ENCODE results near the gene PAX9.

The PAX9 gene

GRCh38 chr14:36625436-36625835 lies 36.2 kb upstream of the PAX9 start:
- ChIA-PET CTCF (interaction anchor here (1.0 to 1.1 kb wide), 2 partner anchors 19 to 72 kb away, joined by 3 to 4 read pairs; no protein-coding TSS in a partner anchor), POLR2A (no interaction called here)
- H3K4me3 ChIP-seq (ENCODE audit: low read depth, low read length): no peak overlapping the region
- TF ChIP-seq CTCF (IDR thresholded peaks at IDR 0.05; ENCODE audit: insufficient read depth, low read length, missing control alignments): no peak
- DNase-seq (ENCODE audit: low read depth, low spot score): no peak

- POLR2A ChIA-PET: no interaction called here
- no peak for DNase-seq (ENCODE audit: low read depth, low spot score)
Observed at GRCh38 chr14:36626151-36626550, 35.5 kb upstream of the PAX9 start.

GRCh38 chr14:36627981-36628380 lies 33.7 kb upstream of the PAX9 start:
- ChIA-PET POLR2A (no interaction called here), CTCF (interaction anchor here (1.2 kb wide), 1 partner anchor 17 kb away, joined by 3 read pairs; no protein-coding TSS in a partner anchor)
- no peak overlapping the region for H3K4me3 ChIP-seq (ENCODE audit: low read depth, low read length)
- TF ChIP-seq CTCF (IDR thresholded peaks at IDR 0.05; ENCODE audit: insufficient read depth, low read length, missing control alignments): no peak
- DNase-seq (ENCODE audit: low read depth, low spot score): no peak

More at GRCh38 chr14:36626151-36626550, 35.5 kb upstream of the PAX9 start:
- no peak overlapping the region for H3K4me3 ChIP-seq (ENCODE audit: low read depth, low read length)
- CTCF ChIA-PET: interaction anchor here (1.2 kb wide), 1 partner anchor 524 kb away, joined by 4 read pairs; no protein-coding TSS in a partner anchor
- no peak for TF ChIP-seq CTCF (IDR thresholded peaks at IDR 0.05; ENCODE audit: insufficient read depth, low read length, missing control alignments)

GRCh38 chr14:36633580-36633979 lies 28.1 kb upstream of the PAX9 start:
- POLR2A ChIA-PET: no interaction called here
- CTCF ChIA-PET: no interaction called here
- no peak overlapping the region for H3K4me3 ChIP-seq (ENCODE audit: low read depth, low read length)
- TF ChIP-seq CTCF (IDR thresholded peaks at IDR 0.05; ENCODE audit: insufficient read depth, low read length, missing control alignments): no peak
- DNase-seq (ENCODE audit: low read depth, low spot score): no peak

GRCh38 chr14:36646664-36647416 lies 14.8 kb upstream of the PAX9 start:
- H3K4me3 ChIP-seq (ENCODE audit: low read depth, low read length): peak overlapping the region; percentile 52
- DNase-seq (ENCODE audit: low read depth, low spot score): no peak
- TF ChIP-seq CTCF (IDR thresholded peaks at IDR 0.05; ENCODE audit: insufficient read depth, low read length, missing control alignments): no peak
- CTCF ChIA-PET: interaction anchor here (0.9 to 9.7 kb wide), 19 partner anchors 7 to 660 kb away, joined by 3 to 168 read pairs (median 4); no protein-coding TSS in a partner anchor
- POLR2A ChIA-PET: no interaction called here

GRCh38 chr14:36647417-36647823 lies 14.2 kb upstream of the PAX9 start:
- CTCF ChIA-PET: interaction anchor here (0.9 to 9.7 kb wide), 24 partner anchors 8 to 661 kb away, joined by 3 to 168 read pairs (median 4); no protein-coding TSS in a partner anchor
- POLR2A ChIA-PET: no interaction called here
- no peak for DNase-seq (ENCODE audit: low read depth, low spot score)
- TF ChIP-seq CTCF (IDR thresholded peaks at IDR 0.05; ENCODE audit: insufficient read depth, low read length, missing control alignments): no peak
- peak overlapping the region; percentile 52 for H3K4me3 ChIP-seq (ENCODE audit: low read depth, low read length)
